HL-60 (cell line): ENCODE data around the gene DARS1.

ENCODE experiments used
- DNase-seq, 2 experiments: peaks; one replicate each; pipeline ENCODE4 v3.0.0-alpha.2; 2010 to 2020; ENCODE audit warnings: low read depth in 1 of 2, low spot score in 1 of 2
- H3K27ac ChIP-seq: fragments of 250-450 bp; sonication (Bioruptor Pico); replicated peaks from 2 replicates; pipeline ENCODE4 v1.5.1; 2020; ENCODE audit warnings: mild to moderate bottlenecking, moderate library complexity
- H3K27me3 ChIP-seq: fragments of 250-450 bp; sonication (Bioruptor Pico); 2 replicates; pipeline ENCODE4 v1.5.1; 2021; ENCODE audit warnings: mild to moderate bottlenecking, moderate library complexity; ENCODE audit not compliant: insufficient read depth, poor library complexity, severe bottlenecking
- H3K4me3 ChIP-seq: replicated peaks from 2 replicates; pipeline ENCODE4 v1.5.1; 2011; ENCODE audit warnings: mild to moderate bottlenecking, control low read depth, low read length; ENCODE audit not compliant: insufficient read depth
- GABPA ChIP-seq: IDR thresholded peaks from 2 replicates; pipeline ENCODE4 v1.6.1; 2012; ENCODE audit warnings: low read depth
- POLR2AphosphoS5 ChIP-seq: IDR thresholded peaks from 2 replicates; pipeline ENCODE4 v1.6.1; 2012; ENCODE audit warnings: low read depth
- SPI1 ChIP-seq: IDR thresholded peaks from 2 replicates; pipeline ENCODE4 v1.6.1; 2012; ENCODE audit warnings: low read depth, mild to moderate bottlenecking, borderline replicate concordance
- TF ChIP-seq, protein P1 (sequence below): IDR thresholded peaks from one replicate; pipeline ENCODE4 v1.5.1; 2011; ENCODE audit warnings: low read length, control low read depth, inconsistent platforms; ENCODE audit not compliant: insufficient read depth
- TF ChIP-seq, protein P2 (sequence below): IDR thresholded peaks from 2 replicates; pipeline ENCODE4 v1.6.1; 2012; ENCODE audit warnings: low read depth; ENCODE audit not compliant: insufficient replicate concordance

The DARS1 gene

DNA sequence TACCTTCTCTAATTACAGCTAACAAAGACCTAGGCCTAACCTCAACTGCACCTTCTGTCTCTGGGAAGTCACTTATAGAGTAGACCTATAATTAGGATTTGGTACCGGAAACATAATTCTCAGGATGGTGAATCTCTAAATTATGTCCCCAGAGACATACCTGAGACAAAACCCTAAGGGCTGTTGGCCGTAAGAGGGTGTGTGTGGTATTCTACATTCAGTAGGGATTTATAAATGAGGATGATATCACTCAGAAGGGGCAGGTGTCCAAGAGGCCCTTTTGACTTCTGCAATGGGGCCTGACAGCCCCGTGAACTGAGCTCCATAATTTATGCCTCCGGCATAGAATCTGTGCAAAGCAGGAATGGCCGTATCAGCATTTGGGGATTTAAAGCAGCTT lies 13.5 kb upstream of the DARS1 start:
- H3K27ac ChIP-seq = no peak overlapping the region
- DNase-seq = no peak
- TF ChIP-seq POLR2AphosphoS5 (no peak), SPI1 (no peak), GABPA (no peak)
- TF ChIP-seq, protein P1, sequence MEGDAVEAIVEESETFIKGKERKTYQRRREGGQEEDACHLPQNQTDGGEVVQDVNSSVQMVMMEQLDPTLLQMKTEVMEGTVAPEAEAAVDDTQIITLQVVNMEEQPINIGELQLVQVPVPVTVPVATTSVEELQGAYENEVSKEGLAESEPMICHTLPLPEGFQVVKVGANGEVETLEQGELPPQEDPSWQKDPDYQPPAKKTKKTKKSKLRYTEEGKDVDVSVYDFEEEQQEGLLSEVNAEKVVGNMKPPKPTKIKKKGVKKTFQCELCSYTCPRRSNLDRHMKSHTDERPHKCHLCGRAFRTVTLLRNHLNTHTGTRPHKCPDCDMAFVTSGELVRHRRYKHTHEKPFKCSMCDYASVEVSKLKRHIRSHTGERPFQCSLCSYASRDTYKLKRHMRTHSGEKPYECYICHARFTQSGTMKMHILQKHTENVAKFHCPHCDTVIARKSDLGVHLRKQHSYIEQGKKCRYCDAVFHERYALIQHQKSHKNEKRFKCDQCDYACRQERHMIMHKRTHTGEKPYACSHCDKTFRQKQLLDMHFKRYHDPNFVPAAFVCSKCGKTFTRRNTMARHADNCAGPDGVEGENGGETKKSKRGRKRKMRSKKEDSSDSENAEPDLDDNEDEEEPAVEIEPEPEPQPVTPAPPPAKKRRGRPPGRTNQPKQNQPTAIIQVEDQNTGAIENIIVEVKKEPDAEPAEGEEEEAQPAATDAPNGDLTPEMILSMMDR = no peak
- TF ChIP-seq, protein P2, sequence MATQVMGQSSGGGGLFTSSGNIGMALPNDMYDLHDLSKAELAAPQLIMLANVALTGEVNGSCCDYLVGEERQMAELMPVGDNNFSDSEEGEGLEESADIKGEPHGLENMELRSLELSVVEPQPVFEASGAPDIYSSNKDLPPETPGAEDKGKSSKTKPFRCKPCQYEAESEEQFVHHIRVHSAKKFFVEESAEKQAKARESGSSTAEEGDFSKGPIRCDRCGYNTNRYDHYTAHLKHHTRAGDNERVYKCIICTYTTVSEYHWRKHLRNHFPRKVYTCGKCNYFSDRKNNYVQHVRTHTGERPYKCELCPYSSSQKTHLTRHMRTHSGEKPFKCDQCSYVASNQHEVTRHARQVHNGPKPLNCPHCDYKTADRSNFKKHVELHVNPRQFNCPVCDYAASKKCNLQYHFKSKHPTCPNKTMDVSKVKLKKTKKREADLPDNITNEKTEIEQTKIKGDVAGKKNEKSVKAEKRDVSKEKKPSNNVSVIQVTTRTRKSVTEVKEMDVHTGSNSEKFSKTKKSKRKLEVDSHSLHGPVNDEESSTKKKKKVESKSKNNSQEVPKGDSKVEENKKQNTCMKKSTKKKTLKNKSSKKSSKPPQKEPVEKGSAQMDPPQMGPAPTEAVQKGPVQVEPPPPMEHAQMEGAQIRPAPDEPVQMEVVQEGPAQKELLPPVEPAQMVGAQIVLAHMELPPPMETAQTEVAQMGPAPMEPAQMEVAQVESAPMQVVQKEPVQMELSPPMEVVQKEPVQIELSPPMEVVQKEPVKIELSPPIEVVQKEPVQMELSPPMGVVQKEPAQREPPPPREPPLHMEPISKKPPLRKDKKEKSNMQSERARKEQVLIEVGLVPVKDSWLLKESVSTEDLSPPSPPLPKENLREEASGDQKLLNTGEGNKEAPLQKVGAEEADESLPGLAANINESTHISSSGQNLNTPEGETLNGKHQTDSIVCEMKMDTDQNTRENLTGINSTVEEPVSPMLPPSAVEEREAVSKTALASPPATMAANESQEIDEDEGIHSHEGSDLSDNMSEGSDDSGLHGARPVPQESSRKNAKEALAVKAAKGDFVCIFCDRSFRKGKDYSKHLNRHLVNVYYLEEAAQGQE = no peak
- no peaks in the 10 kb centered on the region for H3K27me3 ChIP-seq
- H3K4me3 ChIP-seq = no peak overlapping the region

DNA sequence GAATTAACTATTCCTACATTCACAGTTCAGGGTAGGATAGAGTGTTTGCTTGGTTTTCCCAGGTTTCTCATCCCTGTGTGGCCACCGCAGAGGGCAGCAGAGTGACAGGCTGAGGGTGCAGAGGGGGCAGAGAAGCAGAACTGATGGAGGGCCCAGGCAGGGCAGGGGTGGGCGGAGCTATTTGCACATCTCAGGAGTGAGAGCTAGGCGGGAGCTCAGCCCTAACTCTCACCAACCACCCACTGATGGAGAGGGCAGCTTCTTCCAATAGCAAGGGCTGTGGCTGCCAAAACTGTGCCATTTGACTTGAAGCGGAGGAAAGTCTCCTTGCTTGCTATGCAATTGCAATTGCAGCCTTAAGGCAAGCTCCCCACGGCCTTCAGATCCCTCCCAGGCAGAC lies 12.0 kb upstream of the DARS1 start:
- H3K27ac ChIP-seq = peak overlapping the region; percentile 23; the same call in 1 of the 2 replicates
- TF ChIP-seq, protein P1 = no peak
- TF ChIP-seq POLR2AphosphoS5 (no peak), SPI1 (no peak), GABPA (no peak)
- TF ChIP-seq, protein P2 = no peak
- no peak overlapping the region for H3K4me3 ChIP-seq
- no peaks in the 10 kb centered on the region for H3K27me3 ChIP-seq
- peak in 1 of 2 experiments; percentile 77 for DNase-seq

DNA sequence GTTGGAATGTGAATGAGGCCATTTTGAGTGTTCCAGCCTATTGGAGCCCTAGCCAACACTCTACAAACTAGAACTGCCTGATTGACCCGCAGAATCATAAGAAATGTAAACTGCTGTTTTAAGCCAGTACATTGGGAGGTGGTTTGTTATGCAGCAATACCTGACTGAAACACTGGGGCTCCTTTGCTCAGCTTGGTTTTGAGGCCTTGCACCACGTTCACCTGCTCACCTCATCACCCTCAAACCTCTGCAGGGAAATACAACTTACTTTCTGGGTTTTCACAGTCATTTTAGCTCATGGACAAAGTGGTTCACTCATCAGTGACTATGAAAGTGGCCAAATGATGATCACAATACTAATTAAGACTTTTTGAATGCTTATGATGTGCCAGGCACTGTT lies 10.9 kb upstream of the DARS1 start:
- no peak for DNase-seq
- no peak overlapping the region for H3K4me3 ChIP-seq
- H3K27me3 ChIP-seq = no peaks in the 10 kb centered on the region
- TF ChIP-seq SPI1 (no peak), POLR2AphosphoS5 (no peak), GABPA (no peak)
- TF ChIP-seq, protein P2 = no peak
- TF ChIP-seq, protein P1 = no peak
- no peak overlapping the region for H3K27ac ChIP-seq
